ENCODE data around the gene PDSS2.
"Not testable (repeated sequence)": the region's sequence is repeated elsewhere in the genome, so short reads cannot be mapped to it uniquely, and the experiment has no call there.

DNA sequence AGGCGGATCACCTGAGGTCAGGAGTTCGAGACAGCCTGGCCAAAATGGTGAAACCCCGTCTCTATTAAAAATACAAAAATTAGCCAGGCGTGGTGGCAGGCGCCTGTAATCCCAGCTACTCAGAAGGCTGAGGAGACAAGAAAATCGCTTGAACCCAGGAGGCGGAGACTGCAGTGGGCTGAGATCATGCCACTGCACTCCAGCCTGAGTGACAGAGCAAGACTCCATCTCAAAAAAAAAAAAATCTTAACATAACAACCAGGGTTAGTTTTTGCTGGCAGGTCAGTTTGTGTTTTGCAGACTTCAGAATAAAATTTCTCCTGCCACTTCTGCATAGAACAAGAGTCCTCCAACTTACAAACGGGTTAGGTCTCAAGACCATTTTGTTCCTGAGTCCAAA, 264.6 kb downstream of the PDSS2 start:
- TF ChIP-seq POLR2A (IDR thresholded peaks at IDR 0.05) = not testable (repeated sequence)
- TF ChIP-seq, protein P1, sequence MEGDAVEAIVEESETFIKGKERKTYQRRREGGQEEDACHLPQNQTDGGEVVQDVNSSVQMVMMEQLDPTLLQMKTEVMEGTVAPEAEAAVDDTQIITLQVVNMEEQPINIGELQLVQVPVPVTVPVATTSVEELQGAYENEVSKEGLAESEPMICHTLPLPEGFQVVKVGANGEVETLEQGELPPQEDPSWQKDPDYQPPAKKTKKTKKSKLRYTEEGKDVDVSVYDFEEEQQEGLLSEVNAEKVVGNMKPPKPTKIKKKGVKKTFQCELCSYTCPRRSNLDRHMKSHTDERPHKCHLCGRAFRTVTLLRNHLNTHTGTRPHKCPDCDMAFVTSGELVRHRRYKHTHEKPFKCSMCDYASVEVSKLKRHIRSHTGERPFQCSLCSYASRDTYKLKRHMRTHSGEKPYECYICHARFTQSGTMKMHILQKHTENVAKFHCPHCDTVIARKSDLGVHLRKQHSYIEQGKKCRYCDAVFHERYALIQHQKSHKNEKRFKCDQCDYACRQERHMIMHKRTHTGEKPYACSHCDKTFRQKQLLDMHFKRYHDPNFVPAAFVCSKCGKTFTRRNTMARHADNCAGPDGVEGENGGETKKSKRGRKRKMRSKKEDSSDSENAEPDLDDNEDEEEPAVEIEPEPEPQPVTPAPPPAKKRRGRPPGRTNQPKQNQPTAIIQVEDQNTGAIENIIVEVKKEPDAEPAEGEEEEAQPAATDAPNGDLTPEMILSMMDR (IDR thresholded peaks at IDR 0.05) = not testable (repeated sequence)
